ENCODE measurements around the gene DHX8.

The DHX8 gene

DNA sequence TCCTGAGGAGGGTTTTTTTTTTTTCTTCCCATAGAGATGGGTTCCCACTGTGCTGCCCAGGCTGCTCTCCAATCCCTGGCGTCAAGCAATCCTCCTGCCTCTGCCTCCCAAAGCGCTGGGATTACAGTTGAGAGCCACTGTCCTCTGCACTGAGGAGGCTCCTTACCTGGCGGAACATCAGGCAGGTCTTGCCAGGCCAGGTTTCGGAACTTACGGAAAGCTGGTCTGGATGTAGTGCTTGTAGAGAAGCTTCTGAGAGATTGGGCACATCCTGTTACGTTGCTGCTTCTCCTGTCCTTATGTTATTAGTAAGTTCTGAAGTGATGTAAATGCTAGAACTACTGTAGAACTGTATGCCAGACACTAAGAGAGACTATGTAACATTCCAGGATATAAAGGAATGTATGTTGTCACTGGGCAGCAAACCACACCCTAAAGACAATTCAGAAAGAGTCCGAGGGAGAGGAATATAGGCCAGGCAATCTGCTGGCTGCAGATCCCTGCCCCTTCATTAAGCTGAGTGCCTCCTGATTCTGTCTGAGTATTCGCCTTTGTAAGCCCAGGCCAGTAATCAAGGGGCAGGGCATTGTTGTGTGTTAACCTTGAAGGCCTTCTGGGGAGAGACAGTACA lies 41.3 kb downstream of the DHX8 start:
- no peak for TF ChIP-seq FOXP2 (optimal IDR thresholded peaks at IDR 0.05; ENCODE audit: borderline replicate concordance, extremely low read depth, extremely low read length, insufficient read depth)

DNA sequence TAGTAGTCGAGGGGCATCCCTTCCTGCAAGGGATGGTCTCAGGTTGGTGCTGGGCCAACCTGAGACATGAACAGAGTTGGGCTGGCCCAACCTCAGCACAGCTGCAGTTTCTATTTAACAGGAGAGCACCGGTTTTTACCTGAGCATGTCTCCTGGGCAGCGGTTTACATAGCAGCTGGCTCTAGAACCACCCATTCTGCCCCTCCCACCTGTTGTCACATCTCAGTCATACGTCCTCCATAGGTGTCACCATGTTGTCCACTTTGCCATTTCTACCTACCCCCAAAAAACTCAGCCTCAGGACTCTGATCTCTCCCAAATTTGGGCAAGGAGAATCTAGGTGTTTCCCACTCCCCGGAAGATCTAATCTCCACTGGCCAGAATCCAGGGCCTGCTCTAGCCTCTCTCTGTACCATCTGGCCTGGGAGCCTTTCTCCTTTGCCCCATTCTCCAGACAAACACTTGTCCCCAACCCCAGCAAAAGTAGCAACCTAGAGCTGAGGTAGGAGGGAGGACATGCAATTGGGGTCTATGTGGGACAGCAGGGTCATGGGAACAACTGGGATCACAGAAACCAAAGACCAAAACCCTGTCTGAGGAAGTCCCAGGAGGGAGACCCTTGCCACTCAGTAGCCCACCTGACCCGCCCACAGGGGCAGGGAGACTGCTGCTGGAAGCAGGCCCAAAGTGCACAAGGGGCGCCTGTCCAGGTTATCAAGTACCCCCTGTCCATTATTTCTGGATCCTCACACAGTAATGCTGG lies 43.3 kb downstream of the DHX8 start:
- TF ChIP-seq POLR2AphosphoS5 (IDR thresholded peaks at IDR 0.05; ENCODE audit: low read depth, low read length), result peak; percentile 87; the same call in 1 of the 2 replicates
- TF ChIP-seq, protein P1, sequence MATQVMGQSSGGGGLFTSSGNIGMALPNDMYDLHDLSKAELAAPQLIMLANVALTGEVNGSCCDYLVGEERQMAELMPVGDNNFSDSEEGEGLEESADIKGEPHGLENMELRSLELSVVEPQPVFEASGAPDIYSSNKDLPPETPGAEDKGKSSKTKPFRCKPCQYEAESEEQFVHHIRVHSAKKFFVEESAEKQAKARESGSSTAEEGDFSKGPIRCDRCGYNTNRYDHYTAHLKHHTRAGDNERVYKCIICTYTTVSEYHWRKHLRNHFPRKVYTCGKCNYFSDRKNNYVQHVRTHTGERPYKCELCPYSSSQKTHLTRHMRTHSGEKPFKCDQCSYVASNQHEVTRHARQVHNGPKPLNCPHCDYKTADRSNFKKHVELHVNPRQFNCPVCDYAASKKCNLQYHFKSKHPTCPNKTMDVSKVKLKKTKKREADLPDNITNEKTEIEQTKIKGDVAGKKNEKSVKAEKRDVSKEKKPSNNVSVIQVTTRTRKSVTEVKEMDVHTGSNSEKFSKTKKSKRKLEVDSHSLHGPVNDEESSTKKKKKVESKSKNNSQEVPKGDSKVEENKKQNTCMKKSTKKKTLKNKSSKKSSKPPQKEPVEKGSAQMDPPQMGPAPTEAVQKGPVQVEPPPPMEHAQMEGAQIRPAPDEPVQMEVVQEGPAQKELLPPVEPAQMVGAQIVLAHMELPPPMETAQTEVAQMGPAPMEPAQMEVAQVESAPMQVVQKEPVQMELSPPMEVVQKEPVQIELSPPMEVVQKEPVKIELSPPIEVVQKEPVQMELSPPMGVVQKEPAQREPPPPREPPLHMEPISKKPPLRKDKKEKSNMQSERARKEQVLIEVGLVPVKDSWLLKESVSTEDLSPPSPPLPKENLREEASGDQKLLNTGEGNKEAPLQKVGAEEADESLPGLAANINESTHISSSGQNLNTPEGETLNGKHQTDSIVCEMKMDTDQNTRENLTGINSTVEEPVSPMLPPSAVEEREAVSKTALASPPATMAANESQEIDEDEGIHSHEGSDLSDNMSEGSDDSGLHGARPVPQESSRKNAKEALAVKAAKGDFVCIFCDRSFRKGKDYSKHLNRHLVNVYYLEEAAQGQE (IDR thresholded peaks at IDR 0.05; ENCODE audit: insufficient read depth in 1 of 2, low read depth in 2 of 2, low read length in 2 of 2), result no peak

DNA sequence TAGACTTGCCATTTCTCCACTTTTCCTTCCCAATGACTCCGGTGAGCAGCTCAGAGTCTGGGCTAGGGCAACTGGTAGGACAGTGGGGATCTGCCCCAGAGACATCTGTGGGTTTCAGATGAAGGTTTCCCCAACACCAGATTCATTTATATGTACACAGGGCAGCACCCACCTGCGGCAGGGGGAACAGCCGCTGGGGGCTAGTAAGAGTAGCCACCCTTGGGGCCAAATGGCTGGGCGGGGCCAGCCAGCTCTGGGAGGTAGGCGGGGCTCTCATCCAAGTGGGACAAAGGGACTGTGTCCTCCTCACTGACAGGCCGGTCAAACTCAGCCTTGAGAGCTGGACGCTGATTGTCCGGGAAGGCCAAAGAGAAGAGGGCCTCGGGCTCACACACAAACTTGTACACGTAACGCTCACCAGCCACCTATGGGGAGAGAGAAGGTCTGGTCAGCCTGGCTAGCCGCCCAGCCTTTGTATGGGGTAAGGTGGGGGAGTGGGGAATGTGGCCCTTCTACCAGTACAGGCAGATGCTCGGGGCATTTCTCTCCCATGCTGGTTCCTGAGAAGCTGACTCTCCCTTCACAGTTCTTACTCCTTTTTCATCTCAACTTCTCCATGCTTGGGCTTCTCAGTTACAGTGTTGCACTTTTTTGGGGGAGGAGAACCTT lies 44.7 kb downstream of the DHX8 start:
- TF ChIP-seq FOXP2 (optimal IDR thresholded peaks at IDR 0.05; ENCODE audit: borderline replicate concordance, extremely low read depth, extremely low read length, insufficient read depth), result peak; percentile 46
- TF ChIP-seq SIN3A (IDR thresholded peaks at IDR 0.05; ENCODE audit: borderline replicate concordance, insufficient read depth, low read length), result peak; percentile 56; the same call in 1 of the 2 replicates
- TF ChIP-seq POLR2AphosphoS5 (IDR thresholded peaks at IDR 0.05; ENCODE audit: low read depth, low read length), result peak; percentile 79; the same call in 1 of the 2 replicates
- TF ChIP-seq, protein P1 (IDR thresholded peaks at IDR 0.05; ENCODE audit: insufficient read depth in 1 of 2, low read depth in 2 of 2, low read length in 2 of 2), result no peak
- peak; percentile 54; the same call in 1 of the 2 replicates for TF ChIP-seq TAF1 (IDR thresholded peaks at IDR 0.05; ENCODE audit: borderline replicate concordance, insufficient read depth, low read length)

DNA sequence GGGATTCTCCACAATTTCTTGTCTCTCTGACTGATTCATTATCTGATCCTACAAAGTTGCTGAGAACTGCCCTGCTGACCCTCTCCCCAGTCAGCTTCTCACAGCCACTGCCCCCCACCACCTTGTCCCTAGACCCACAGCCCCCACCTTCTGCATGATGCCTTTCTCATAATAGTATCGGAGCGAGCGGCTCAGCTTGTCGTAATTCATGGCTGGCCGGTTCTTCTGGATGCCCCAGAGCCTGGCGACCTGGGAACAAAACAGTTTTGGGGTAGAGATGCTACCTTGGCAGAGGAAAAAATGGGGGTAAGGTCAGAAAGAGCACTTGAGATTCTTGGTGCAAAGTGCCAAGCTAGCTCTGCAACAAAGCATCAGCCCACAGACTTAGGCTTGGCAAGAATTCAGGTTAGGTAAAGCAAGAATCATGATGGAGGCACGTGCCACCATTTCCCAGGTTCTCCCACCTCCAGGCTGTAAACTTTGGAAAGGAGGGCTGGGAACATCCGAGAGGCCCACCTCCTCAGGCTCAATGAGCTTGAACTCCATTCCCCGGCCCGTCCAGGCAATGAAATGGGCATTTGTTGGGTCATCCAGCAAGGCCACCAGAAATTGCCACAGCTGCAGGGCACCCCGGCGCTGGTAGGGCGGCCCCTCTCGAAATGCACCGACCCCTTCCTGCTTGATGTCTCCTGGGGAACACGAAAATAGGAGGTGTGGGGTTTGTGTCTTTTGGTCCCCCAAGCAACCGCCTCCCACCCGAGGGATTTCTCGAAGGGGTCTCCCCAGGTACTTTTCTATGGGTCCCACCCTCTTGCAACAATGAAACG lies 45.4 kb downstream of the DHX8 start:
- TF ChIP-seq, protein P1 (IDR thresholded peaks at IDR 0.05; ENCODE audit: insufficient read depth in 1 of 2, low read depth in 2 of 2, low read length in 2 of 2), result no peak
- TF ChIP-seq SIN3A (IDR thresholded peaks at IDR 0.05; ENCODE audit: borderline replicate concordance, insufficient read depth, low read length), result no peak
- no peak; the same call in 1 of the 2 replicates for TF ChIP-seq POLR2AphosphoS5 (IDR thresholded peaks at IDR 0.05; ENCODE audit: low read depth, low read length)
- no peak for TF ChIP-seq TAF1 (IDR thresholded peaks at IDR 0.05; ENCODE audit: borderline replicate concordance, insufficient read depth, low read length)
- TF ChIP-seq FOXP2 (optimal IDR thresholded peaks at IDR 0.05; ENCODE audit: borderline replicate concordance, extremely low read depth, extremely low read length, insufficient read depth), result no peak

DNA sequence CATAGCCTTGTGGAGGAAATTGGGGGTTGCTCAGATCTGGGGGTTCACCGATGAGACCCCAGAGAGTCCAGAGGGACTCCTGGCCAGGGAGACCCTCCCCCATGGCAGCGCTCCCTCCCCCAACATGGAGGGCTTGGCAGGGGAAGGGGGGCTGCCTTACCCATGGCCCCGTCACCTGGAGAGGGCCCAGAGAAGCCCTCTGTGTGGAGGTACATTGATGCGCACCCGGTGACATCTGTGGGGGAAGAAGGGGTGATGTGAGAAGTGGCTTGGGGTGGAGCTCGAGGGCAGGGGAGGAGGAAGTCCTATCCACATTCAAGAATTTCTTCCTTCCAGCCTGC lies 46.1 kb downstream of the DHX8 start:
- TF ChIP-seq POLR2AphosphoS5 (IDR thresholded peaks at IDR 0.05; ENCODE audit: low read depth, low read length), result 0 out of 2 replicates have a peak, but pooled peaks have one; percentile 5
- TF ChIP-seq, protein P1 (IDR thresholded peaks at IDR 0.05; ENCODE audit: insufficient read depth in 1 of 2, low read depth in 2 of 2, low read length in 2 of 2), result no peak

All from PFSK-1 (cell line).